Activated CD8-positive, alpha-beta memory T cell treated with anti-CD3 and anti-CD28 coated beads, Interleukin-2, amount 50 U/mL, for 48 hours (primary cell): ENCODE data around the gene SPATA3.
"Not testable (repeated sequence)": the region's sequence is repeated elsewhere in the genome, so short reads cannot be mapped to it uniquely, and the experiment has no call there.

ENCODE experiments used
- DNase-seq: peaks from one replicate; pipeline ENCODE4 v3.0.0-alpha.2; 2020

The SPATA3 gene

DNA sequence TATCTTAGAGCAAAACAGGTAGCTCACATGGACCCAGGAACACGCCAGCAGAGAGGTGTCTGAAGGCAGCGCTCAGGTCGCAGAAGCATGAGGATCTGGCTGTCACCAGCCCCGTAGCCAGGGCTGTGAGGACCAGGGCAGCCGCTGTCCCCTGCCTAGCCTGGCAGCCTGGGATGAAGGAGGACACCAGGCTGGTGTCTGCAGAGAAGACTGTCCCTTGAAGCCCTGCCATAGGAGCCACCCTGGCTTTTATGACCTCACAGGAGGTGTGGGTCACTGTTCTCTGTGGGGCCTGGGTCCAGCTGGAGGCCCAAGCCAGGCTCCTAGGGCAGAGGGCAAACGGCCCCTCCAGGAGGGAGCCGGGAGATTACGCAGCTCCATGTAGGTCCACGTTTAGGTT is at the start of gene SPATA3:
TSS of gene SPATA3 (plus strand) at position 301 of the 400 bp plus-strand sequence. CDS start 113 bp downstream, outside the sequence.
- no peak for DNase-seq

GRCh38 chr2:230946429-230947234 is 49.3 kb upstream of the SPATA3 start:
- DNase-seq, result no peak

- no peak for DNase-seq
Measured at GRCh38 chr2:230947235-230947576, 48.7 kb upstream of the SPATA3 start.

- no peak for DNase-seq
Measured at GRCh38 chr2:230947908-230948365, 48.0 kb upstream of the SPATA3 start.

DNA sequence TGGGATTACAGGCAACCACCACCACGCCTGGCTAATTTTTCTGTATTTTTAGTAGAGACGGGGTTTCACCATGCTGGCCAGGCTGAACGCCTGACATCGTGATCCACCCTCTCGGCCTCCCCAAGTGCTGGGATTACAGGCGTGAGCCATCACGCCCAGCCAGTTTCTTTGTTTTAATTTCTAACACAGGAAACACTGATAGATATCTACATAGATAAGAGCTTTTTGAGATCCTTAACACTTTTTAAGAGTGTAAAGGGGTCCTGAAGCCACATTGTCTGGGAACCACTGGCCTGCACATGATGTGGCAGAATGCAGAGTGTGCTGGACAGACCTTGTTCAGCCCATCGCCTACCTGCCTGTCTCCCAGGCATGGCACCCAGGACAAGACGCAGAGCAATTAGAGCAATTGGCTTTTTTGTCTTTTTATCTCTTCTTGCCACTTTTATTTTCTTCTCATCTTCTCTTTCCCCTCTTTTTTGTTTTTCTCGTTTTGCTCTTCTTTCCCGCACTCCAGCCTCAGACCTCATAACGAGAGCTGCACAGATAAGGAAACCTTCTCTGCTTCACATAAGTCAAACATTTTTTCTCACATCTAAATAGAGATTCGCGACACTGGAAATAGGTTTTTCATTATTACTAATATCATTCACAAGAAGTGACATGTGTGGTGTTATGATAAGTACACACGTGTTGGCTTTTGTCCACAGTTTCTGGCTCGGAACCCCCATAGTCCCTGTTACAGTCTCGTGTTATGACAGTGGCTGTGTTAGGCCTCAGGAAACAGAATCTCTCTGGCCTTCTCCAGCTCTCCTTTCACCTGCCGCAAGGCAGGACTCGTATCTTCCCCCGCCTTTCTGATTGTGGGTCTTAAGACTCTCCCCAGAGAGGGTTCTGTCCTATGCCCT is 45.7 kb upstream of the SPATA3 start:
- DNase-seq, result no peak

GRCh38 chr2:230950874-230951339 is 45.0 kb upstream of the SPATA3 start:
- DNase-seq, result no peak

DNA sequence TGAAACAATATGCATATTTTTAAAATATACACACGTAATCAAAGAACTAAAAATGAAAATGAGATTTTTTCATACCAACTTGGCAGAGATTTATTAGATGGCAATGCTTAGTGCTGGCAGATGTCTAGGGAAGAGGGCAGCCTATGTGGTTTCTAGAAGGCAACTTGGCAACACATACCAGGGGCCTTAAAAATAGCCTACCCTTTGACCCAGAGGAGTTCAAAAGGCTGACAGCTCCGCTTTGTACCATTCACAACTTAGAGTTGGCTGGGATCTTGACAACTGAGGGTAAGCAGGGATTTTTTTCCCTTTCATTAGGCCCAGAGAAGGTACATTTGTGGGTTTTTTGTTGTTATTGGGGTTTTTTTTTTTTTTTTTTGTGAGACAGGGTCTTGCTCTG is 44.5 kb upstream of the SPATA3 start:
- no peak for DNase-seq

DNA sequence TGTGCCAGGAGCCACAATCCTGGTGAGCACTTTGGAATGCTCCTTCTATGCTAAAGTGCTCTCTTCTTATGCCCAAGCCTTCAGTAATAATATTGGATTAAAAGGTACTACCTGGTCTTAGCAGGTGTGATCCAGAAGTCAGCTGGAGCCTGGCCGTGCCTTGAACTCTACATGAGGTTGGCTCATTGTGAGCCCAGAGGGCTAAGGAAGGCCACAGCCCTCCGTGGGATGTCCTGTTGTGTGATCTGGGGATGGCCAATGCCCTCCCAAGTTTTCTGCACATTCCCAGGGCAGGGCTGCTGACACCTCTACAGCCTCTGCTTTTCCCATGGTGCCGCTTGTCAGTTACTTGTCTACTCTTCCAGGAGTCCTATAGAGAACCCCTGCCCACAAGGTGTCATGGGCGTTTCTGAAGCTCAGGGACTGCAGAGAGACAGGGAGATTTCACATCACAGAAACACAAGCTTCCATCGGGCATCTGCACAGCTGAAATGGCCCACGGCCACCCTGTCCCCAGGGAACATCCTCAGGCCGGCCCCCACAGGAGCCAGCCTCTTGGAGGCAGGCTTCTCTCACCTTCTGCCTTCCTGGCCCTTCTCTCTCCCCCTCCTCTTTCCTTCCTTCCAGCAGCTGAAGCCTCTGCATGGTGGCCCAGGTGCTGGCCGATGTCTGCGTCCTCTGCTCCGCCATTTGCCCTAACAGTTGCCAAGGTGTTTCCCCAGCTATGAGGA is 43.5 kb upstream of the SPATA3 start:
- no peak for DNase-seq

DNA sequence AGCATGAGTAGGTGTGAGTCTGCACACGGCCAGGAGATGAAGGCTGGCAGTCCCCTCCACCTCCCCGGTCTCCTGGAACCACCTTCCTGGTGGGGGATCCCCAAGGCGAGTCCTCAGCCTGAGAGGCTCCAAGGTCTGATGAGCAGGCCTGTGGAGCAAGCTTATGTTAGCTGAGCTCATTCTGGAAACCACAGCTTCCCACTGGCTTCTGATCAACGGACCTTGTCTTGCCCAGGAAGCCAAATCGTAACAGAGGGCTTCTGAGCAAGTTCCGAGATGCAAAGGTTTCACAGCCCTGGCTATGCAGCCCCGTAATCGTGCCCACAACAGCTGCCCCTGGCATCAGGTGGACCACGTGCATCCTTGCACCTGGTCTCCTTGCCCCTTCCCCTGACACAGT is 42.1 kb upstream of the SPATA3 start:
- DNase-seq, result no peak

DNA sequence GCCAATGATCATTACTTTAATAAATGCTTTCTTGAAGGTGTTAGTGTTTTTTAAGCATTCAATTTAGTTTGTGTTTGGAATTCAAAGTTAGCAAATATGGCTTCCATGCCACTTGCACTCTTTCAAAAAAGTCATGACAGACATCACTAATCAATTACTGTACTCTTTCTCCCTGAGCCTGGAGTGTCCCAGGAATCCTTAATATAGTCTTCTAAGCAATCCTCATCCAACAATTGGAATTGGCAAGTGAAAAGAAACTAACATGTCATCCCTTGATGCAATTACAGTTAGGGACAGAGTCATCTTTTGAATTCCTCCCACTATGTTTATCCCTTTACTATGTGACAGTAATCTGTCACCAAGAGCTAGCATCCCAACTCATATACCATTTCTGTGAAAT is 41.2 kb upstream of the SPATA3 start:
- DNase-seq, result no peak

GRCh38 chr2:230955163-230955737 is 40.7 kb upstream of the SPATA3 start:
- DNase-seq, result no peak

- peak; percentile 67 for DNase-seq
Measured at GRCh38 chr2:230956827-230957755, 38.8 kb upstream of the SPATA3 start.

DNA sequence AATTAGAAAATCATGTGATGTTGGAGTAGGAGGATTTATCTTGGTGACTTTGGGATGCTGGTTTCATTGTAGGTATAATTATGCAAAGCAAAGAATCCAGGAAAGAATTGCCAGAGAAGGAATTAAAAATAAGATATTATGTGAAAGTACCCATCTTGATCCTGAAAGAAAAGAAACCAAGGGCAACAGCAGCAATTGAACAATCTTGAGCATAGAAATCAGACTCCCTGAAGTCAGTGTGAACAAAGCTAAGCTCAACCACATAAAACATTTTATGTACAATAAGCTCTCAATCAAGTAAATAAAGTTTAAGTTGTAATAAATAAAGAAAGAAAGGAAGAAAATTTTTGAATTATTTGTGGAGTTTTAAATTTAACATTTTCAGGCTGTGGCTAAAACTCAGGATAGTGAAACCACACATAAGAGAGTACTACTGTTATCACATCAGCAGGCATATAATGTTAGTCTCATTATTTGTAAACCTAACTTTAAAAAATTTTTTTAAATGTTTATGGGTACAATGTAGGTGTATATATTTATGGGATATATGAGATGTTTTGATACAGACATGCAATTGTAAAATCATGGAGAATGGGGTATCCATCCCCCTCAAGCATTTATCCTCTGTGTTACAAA is 38.0 kb upstream of the SPATA3 start:
- DNase-seq, result no peak

DNA sequence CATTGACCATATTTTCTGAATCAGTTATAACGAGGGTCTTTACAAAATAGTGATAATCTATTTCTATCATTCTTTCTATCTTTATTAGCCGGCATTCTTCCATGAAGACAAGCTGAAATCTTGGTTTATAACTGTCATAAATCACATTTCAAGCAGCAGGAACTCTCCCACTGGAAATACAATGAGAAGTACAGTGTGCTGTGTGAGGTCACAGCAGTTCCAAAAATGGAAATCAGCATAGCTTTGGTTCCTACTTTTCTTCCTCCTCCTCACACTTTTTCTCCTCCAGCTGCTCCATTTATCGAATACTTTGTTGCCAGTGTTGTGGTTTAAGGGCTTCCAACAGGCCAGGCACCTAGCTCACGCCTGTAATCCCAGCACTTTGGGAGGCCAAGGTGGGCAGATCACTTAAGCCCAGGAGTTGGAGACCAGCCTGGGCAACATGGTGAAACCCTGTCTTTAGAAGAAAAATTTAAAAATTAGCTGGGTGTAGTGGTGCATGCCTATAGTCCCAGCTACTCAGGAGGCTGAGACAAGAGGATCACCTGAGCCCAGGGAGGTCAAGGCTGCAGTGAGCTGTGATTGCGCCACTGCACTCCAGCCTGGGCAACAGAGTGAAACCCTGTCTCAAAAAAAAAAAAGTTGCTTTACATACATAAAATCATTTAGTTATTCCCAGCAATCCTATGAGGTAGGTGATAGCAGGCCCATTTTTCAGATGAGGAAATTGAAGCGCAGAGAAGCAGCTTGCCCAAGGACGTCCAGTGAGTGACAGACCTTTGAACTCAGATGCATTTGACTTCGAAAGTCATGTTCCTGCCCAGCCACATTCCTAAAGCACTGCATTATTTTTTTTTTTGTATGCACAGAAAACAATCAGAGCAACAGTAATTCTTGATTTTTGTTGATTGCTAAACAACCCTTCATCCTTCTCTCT is 36.8 kb upstream of the SPATA3 start:
- no peak for DNase-seq

DNA sequence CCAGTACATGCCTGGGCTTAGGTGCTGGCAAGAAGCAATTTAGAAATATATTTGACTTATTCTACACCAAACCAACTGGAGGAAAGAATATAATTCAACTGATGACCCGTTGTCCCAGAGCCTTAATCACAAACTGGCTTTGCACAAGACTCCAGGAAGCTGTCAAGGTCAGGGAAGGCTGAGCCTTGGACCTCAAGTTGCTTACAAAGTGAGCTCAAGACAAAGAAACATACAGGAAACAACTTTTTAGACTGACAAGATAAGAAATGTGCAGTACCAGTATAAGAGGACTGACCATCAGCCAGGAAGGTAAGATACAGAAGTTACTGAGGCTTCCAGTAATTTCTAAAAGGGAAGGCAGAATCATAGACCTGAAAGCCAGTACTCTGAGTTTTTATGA is 35.9 kb upstream of the SPATA3 start:
- DNase-seq, result no peak

DNA sequence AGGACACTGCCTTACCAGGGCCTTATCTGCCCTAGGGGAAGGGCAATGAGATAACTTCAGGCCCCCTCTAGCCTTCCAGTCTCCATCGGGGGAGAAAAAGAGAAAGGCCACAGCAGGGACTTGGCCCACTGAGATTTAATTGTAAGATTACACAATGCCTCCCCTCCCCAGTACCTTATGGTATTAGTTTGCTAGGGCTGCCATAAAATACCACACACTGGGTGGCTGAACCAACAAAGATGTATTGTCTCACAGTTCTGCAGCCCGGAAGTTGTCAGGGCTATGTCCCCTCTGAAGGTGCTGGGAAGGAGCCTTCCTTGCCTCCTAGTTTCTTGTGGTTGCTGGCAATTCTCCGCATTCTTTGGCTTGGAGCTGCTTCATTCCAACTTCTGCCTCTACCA is 34.8 kb upstream of the SPATA3 start:
- no peak for DNase-seq

- DNase-seq, result peak; percentile 36
Measured at GRCh38 chr2:230964136-230964730, 31.7 kb upstream of the SPATA3 start.

- no peak for DNase-seq
Measured at GRCh38 chr2:230967113-230967512, 28.8 kb upstream of the SPATA3 start.

DNA sequence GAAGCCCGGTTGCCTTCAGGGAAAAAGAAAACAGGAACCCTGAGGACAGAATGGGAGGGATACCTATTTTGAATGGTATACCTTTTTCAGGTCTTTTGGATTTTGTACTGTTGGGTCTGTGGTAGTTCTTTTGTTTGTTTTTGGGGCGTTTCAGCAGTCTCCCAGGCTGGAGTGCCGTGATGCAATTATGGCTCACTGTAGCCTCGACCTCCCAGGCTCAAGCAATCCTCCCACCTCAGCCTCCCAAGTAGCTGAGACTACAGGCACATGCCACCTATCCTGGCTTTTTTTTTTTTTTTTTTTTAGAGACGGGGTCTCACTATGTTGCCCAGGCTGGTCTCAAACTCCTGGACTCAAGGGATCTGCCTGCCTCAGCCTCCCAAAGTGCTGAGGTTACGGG is 27.6 kb upstream of the SPATA3 start:
- not testable (repeated sequence) for DNase-seq
